RCC 7860 (cell line): ENCODE results near the gene GCNT4.

Source experiments
- DNase-seq: peaks from one replicate; pipeline ENCODE4 v3.0.0-alpha.2; 2015; ENCODE audit warnings: low spot score
- FAIRE-seq: peaks from 2 replicates; lab custom pipeline; 2012; peaks lifted over from hg19 to GRCh38; lab: Jason Lieb, UNC

The GCNT4 gene

GRCh38 chr5:75053054-75053303, 621 bp upstream of the GCNT4 start:
- DNase-seq, result no peak
- no peak for FAIRE-seq

- DNase-seq (no peak), FAIRE-seq (no peak)
Measured at GRCh38 chr5:75051217-75051751, 1.1 kb downstream of the GCNT4 start.

- DNase-seq, result no peak
Measured at GRCh38 chr5:75050415-75050814, 1.9 kb downstream of the GCNT4 start.

GRCh38 chr5:75049456-75050351, 2.7 kb downstream of the GCNT4 start:
- DNase-seq, result peak; percentile 19
- FAIRE-seq, result no peak

More at GRCh38 chr5:75050415-75050814, 1.9 kb downstream of the GCNT4 start:
- FAIRE-seq, result no peak

GRCh38 chr5:75048457-75048953, 3.9 kb downstream of the GCNT4 start:
- FAIRE-seq (no peak), DNase-seq (no peak)

GRCh38 chr5:75047356-75047755, 5.0 kb downstream of the GCNT4 start:
- no peak for FAIRE-seq

GRCh38 chr5:75046366-75047142, 5.8 kb downstream of the GCNT4 start:
- DNase-seq, result no peak
- FAIRE-seq, result no peak

More at GRCh38 chr5:75047356-75047755, 5.0 kb downstream of the GCNT4 start:
- DNase-seq, result no peak

GRCh38 chr5:75045071-75045470, 7.3 kb downstream of the GCNT4 start:
- DNase-seq (no peak), FAIRE-seq (no peak)

GRCh38 chr5:75044406-75044805, 8.0 kb downstream of the GCNT4 start:
- DNase-seq (no peak), FAIRE-seq (no peak)

- FAIRE-seq (no peak), DNase-seq (no peak)
Measured at GRCh38 chr5:75043633-75044264, 8.6 kb downstream of the GCNT4 start.

- DNase-seq (no peak), FAIRE-seq (no peak)
Measured at GRCh38 chr5:75042522-75042921, 9.8 kb downstream of the GCNT4 start.

- no peak for DNase-seq
- no peak for FAIRE-seq
Measured at GRCh38 chr5:75040973-75041372, 11.4 kb downstream of the GCNT4 start.

GRCh38 chr5:75037106-75037505, 15.3 kb downstream of the GCNT4 start:
- DNase-seq, result peak; percentile 59
- FAIRE-seq, result peak; percentile 75

GRCh38 chr5:75034137-75034739, 18.1 kb downstream of the GCNT4 start:
- FAIRE-seq (no peak), DNase-seq (no peak)

- DNase-seq (no peak), FAIRE-seq (no peak)
Measured at GRCh38 chr5:75031366-75031765, 21.0 kb downstream of the GCNT4 start.

GRCh38 chr5:75028090-75028489, 24.3 kb downstream of the GCNT4 start:
- DNase-seq (no peak), FAIRE-seq (no peak)

GRCh38 chr5:75023368-75024159, 28.8 kb downstream of the GCNT4 start:
- no peak for DNase-seq
- FAIRE-seq, result no peak

- no peak for DNase-seq
- no peak for FAIRE-seq
Measured at GRCh38 chr5:75021800-75022199, 30.6 kb downstream of the GCNT4 start.

GRCh38 chr5:75021219-75021618, 31.1 kb downstream of the GCNT4 start:
- no peak for FAIRE-seq
- no peak for DNase-seq
